ENCODE results near the gene PTPRG.

Gene PTPRG

DNA sequence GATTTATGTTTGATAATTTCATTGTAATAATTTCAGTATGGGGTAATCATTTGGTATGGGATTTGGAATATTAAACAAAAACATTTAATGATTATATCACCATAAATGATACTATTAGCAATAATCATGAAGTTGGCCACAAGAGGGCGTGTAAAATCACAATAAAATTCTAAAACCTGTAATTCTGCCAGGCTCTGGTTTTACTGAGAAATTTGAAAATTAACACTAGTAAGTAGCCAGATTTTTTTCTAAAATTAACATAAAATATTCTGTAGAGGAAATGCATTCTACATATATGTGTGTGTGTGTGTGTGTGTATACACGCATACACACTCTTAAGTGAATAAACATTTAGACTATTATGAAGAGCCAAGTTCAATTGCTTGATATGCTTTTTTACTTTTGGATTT lies 771.5 kb downstream of the PTPRG start:
- peak; percentile 14 for DNase-seq (ENCODE audit: low read depth)
- TF ChIP-seq, protein P1, sequence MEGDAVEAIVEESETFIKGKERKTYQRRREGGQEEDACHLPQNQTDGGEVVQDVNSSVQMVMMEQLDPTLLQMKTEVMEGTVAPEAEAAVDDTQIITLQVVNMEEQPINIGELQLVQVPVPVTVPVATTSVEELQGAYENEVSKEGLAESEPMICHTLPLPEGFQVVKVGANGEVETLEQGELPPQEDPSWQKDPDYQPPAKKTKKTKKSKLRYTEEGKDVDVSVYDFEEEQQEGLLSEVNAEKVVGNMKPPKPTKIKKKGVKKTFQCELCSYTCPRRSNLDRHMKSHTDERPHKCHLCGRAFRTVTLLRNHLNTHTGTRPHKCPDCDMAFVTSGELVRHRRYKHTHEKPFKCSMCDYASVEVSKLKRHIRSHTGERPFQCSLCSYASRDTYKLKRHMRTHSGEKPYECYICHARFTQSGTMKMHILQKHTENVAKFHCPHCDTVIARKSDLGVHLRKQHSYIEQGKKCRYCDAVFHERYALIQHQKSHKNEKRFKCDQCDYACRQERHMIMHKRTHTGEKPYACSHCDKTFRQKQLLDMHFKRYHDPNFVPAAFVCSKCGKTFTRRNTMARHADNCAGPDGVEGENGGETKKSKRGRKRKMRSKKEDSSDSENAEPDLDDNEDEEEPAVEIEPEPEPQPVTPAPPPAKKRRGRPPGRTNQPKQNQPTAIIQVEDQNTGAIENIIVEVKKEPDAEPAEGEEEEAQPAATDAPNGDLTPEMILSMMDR (IDR thresholded peaks at IDR 0.05; ENCODE audit: insufficient read depth, low read depth, low read length, missing control alignments) = peak; percentile 14
- H3K4me3 ChIP-seq (ENCODE audit: low read depth, low read length) = no peak overlapping the region

DNA sequence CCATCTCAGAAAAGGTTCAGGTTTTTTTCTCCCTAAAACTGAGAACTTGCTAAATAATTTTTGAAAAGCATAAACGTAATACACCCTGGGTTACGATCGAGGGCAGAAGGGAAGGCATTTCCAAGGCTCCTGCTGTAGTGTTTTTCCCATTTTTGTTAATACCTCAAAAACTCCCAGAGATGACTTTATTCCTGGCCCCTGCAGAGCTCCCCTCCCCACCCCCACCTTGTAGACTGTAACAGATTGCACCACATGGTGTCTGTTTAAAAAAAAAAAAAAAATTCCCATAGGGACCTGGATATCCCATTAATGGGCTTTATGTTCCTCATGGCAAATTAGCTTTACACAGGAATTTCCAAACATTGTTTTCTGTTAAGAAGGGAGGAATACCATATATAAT lies 773.8 kb downstream of the PTPRG start:
- no peak for DNase-seq (ENCODE audit: low read depth)
- H3K4me3 ChIP-seq (ENCODE audit: low read depth, low read length) = no peak overlapping the region

GRCh38 chr3:62343755-62344154 lies 782.4 kb downstream of the PTPRG start:
- DNase-seq (ENCODE audit: low read depth) = no peak
- no peak overlapping the region for H3K4me3 ChIP-seq (ENCODE audit: low read depth, low read length)
- TF ChIP-seq, protein P1 (IDR thresholded peaks at IDR 0.05; ENCODE audit: insufficient read depth, low read depth, low read length, missing control alignments) = no peak

More for the DNA sequence above, 773.8 kb downstream of the PTPRG start:
- TF ChIP-seq, protein P1 (IDR thresholded peaks at IDR 0.05; ENCODE audit: insufficient read depth, low read depth, low read length, missing control alignments) = no peak

Data from GM12865 (cell line).